Calu3 (cell line): ENCODE data around the gene LMF1. TPM values are rescaled to one million over a fixed set of nuclear protein-coding genes. Genes with fewer than 3 reads are reported as not detected.

Experiments
- BruUV-seq: library from RNA; stranded (reverse); fragments of 400-500 nt; replicated peaks from 2 replicates; lab custom pipeline; 2021; lab: Mats Ljungman, UMichigan
- CTCF ChIA-PET: fragments of 300-600 bp; sonication (Branson Sonifier 250); formaldehyde crosslinking; loops from one replicate; lab custom pipeline; 2022; ENCODE audit warnings: antibody characterized with exemption; lab: Charles Lee
- DNase-seq: peaks from one replicate; pipeline ENCODE4 v3.0.0; 2022
- H3K27ac Mint-ChIP-seq: one replicate; pipeline ENCODE4 v1.8.0; 2022; ENCODE audit warnings: mixed read lengths; ENCODE audit not compliant: unreplicated experiment
- H3K27me3 Mint-ChIP-seq: one replicate; pipeline ENCODE4 v1.8.0; 2022; ENCODE audit warnings: mixed read lengths; ENCODE audit not compliant: unreplicated experiment
- H3K36me3 Mint-ChIP-seq: one replicate; pipeline ENCODE4 v1.8.0; 2022; ENCODE audit warnings: mild to moderate bottlenecking, moderate library complexity, mixed read lengths; ENCODE audit not compliant: insufficient read depth, unreplicated experiment
- H3K4me1 Mint-ChIP-seq: one replicate; pipeline ENCODE4 v1.8.0; 2022; ENCODE audit warnings: mild to moderate bottlenecking, low read depth, mixed read lengths; ENCODE audit not compliant: unreplicated experiment
- H3K4me3 Mint-ChIP-seq: one replicate; pipeline ENCODE4 v1.8.0; 2022; ENCODE audit warnings: mild to moderate bottlenecking, low read depth, moderate library complexity, mixed read lengths; ENCODE audit not compliant: unreplicated experiment
- H3K9me3 Mint-ChIP-seq: one replicate; pipeline ENCODE4 v1.8.0; 2022; ENCODE audit warnings: low read depth, mixed read lengths; ENCODE audit not compliant: unreplicated experiment
- CTCF ChIP-seq: fragments of 200-600 bp; IDR thresholded peaks from one replicate; pipeline ENCODE4 v1.8.0; 2022; ENCODE audit warnings: antibody characterized with exemption; ENCODE audit not compliant: unreplicated experiment
- intact Hi-C: fragments of 100-400 bp; cut with micrococcal nuclease; formaldehyde crosslinking; loops from one replicate; pipeline ENCODE4 v1.10.0; 2022; ENCODE audit not compliant: unreplicated experiment
- total RNA-seq: library from RNA; stranded (reverse); gene quantifications from 2 replicates; pipeline ENCODE4 v1.2.3, GENCODE V29; 2022

LMF1 gene
- total RNA-seq, 1 experiment from 2014 or later, result 31.9 TPM

- Mint-ChIP-seq H3K4me3 (no peak overlapping the region), H3K27me3 (no peaks in the 10 kb centered on the region), H3K9me3 (peaks cover 11% of the 10 kb centered on the region), H3K4me1 (no peaks in the 10 kb centered on the region), H3K27ac (no peak overlapping the region), H3K36me3 (peaks cover 4% of the 10 kb centered on the region)
- CTCF ChIA-PET, result no interaction called here
- TF ChIP-seq CTCF, result no peak
- BruUV-seq, result no TSS peak
- intact Hi-C loops, result no loop called here
- DNase-seq, result no peak
Observed at GRCh38 chr16:921321-921905, 49.4 kb downstream of the LMF1 start.

- no peak for TF ChIP-seq CTCF
- H3K27ac Mint-ChIP-seq, result no peak overlapping the region
- H3K4me1 Mint-ChIP-seq, result no peaks in the 10 kb centered on the region
- CTCF ChIA-PET, result interaction anchor here (0.5 to 0.6 kb wide), 2 partner anchors 14 to 25 kb away, joined by 3 to 6 read pairs; no protein-coding TSS in a partner anchor
- no peak overlapping the region for H3K4me3 Mint-ChIP-seq
- no peaks in the 10 kb centered on the region for H3K36me3 Mint-ChIP-seq
- DNase-seq, result no peak
- BruUV-seq, result no TSS peak
- H3K9me3 Mint-ChIP-seq, result peaks cover 8% of the 10 kb centered on the region
- intact Hi-C loops, result no loop called here
- H3K27me3 Mint-ChIP-seq, result no peaks in the 10 kb centered on the region
Observed at GRCh38 chr16:920717-921116, 50.1 kb downstream of the LMF1 start.

GRCh38 chr16:920051-920681 is 50.6 kb downstream of the LMF1 start:
- CTCF ChIA-PET, result interaction anchor here (0.5 to 0.6 kb wide), 2 partner anchors 13 to 25 kb away, joined by 3 to 6 read pairs; no protein-coding TSS in a partner anchor
- intact Hi-C loops, result no loop called here
- Mint-ChIP-seq H3K27ac (no peak overlapping the region), H3K4me1 (no peaks in the 10 kb centered on the region), H3K36me3 (no peaks in the 10 kb centered on the region), H3K9me3 (peaks cover 8% of the 10 kb centered on the region), H3K4me3 (no peak overlapping the region), H3K27me3 (no peaks in the 10 kb centered on the region)
- TF ChIP-seq CTCF, result no peak
- no TSS peak for BruUV-seq
- DNase-seq, result no peak

GRCh38 chr16:919658-920050 is 51.1 kb downstream of the LMF1 start:
- CTCF ChIA-PET, result interaction anchor here (0.5 kb wide), 1 partner anchor 24 kb away, joined by 4 read pairs; no protein-coding TSS in a partner anchor
- TF ChIP-seq CTCF, result no peak
- intact Hi-C loops, result no loop called here
- Mint-ChIP-seq H3K27ac (no peak overlapping the region), H3K9me3 (peaks cover 8% of the 10 kb centered on the region), H3K27me3 (no peaks in the 10 kb centered on the region), H3K4me3 (no peak overlapping the region), H3K36me3 (no peaks in the 10 kb centered on the region), H3K4me1 (no peaks in the 10 kb centered on the region)
- BruUV-seq, result no TSS peak
- DNase-seq, result no peak
